MV-4-11 (cell line): Measurements from ENCODE around the gene HIGD1A.

ENCODE experiments used
- DNase-seq: peaks from one replicate; lab custom pipeline; 2025; lab: John Stamatoyannopoulos, UW

Gene HIGD1A

GRCh38 chr3:42804106-42804830 lies at the start of gene HIGD1A:
Gene HIGD1A (minus strand): TSS chr3:42804490. CDS start chr3:42794253, 10,237 bp downstream.
- peak; percentile 89 for DNase-seq

- DNase-seq, result no peak
Measured at GRCh38 chr3:42853739-42854302, 49.5 kb upstream of the HIGD1A start.

- no peak for DNase-seq
Measured at GRCh38 chr3:42853056-42853455, 48.8 kb upstream of the HIGD1A start.

- DNase-seq, result no peak
Measured at GRCh38 chr3:42852441-42852840, 48.2 kb upstream of the HIGD1A start.

GRCh38 chr3:42851228-42851834 lies 47.0 kb upstream of the HIGD1A start:
- DNase-seq, result no peak

GRCh38 chr3:42850263-42850662 lies 46.0 kb upstream of the HIGD1A start:
- no peak for DNase-seq

- no peak for DNase-seq
Measured at GRCh38 chr3:42849017-42849416, 44.7 kb upstream of the HIGD1A start.

GRCh38 chr3:42847731-42848130 lies 43.4 kb upstream of the HIGD1A start:
- no peak for DNase-seq

GRCh38 chr3:42846685-42847522 lies 42.6 kb upstream of the HIGD1A start:
- peak; percentile 88 for DNase-seq

- DNase-seq, result no peak
Measured at GRCh38 chr3:42844815-42845214, 40.5 kb upstream of the HIGD1A start.

- DNase-seq, result no peak
Measured at GRCh38 chr3:42844412-42844713, 40.1 kb upstream of the HIGD1A start.

- DNase-seq, result no peak
Measured at GRCh38 chr3:42843713-42844411, 39.6 kb upstream of the HIGD1A start.

GRCh38 chr3:42841332-42841731 lies 37.0 kb upstream of the HIGD1A start:
- DNase-seq, result no peak

- peak; percentile 82 for DNase-seq
Measured at GRCh38 chr3:42839616-42840015, 35.3 kb upstream of the HIGD1A start.

GRCh38 chr3:42838571-42838970 lies 34.3 kb upstream of the HIGD1A start:
- no peak for DNase-seq

GRCh38 chr3:42836150-42837123 lies 32.1 kb upstream of the HIGD1A start:
- no peak for DNase-seq

GRCh38 chr3:42831321-42831713 lies 27.0 kb upstream of the HIGD1A start:
- DNase-seq, result peak; percentile 69

- DNase-seq, result peak; percentile 50
Measured at GRCh38 chr3:42830437-42831320, 26.4 kb upstream of the HIGD1A start.

GRCh38 chr3:42829628-42830436 lies 25.5 kb upstream of the HIGD1A start:
- no peak for DNase-seq
